GM12874 (cell line): Measurements from ENCODE around the gene SEMA3B.

Experiments
- TF ChIP-seq, protein P1 (sequence below): IDR thresholded peaks from 2 replicates; pipeline ENCODE4 v1.5.1; 2011; ENCODE audit warnings: low read depth, mild to moderate bottlenecking, control low read depth, low read length, moderate library complexity; ENCODE audit not compliant: insufficient read depth

SEMA3B gene

GRCh38 chr3:50246517-50246954 lies 22.4 kb upstream of the SEMA3B start:
- TF ChIP-seq, protein P1, sequence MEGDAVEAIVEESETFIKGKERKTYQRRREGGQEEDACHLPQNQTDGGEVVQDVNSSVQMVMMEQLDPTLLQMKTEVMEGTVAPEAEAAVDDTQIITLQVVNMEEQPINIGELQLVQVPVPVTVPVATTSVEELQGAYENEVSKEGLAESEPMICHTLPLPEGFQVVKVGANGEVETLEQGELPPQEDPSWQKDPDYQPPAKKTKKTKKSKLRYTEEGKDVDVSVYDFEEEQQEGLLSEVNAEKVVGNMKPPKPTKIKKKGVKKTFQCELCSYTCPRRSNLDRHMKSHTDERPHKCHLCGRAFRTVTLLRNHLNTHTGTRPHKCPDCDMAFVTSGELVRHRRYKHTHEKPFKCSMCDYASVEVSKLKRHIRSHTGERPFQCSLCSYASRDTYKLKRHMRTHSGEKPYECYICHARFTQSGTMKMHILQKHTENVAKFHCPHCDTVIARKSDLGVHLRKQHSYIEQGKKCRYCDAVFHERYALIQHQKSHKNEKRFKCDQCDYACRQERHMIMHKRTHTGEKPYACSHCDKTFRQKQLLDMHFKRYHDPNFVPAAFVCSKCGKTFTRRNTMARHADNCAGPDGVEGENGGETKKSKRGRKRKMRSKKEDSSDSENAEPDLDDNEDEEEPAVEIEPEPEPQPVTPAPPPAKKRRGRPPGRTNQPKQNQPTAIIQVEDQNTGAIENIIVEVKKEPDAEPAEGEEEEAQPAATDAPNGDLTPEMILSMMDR = no peak

GRCh38 chr3:50248387-50248786 lies 20.6 kb upstream of the SEMA3B start:
- TF ChIP-seq, protein P1 = no peak

DNA sequence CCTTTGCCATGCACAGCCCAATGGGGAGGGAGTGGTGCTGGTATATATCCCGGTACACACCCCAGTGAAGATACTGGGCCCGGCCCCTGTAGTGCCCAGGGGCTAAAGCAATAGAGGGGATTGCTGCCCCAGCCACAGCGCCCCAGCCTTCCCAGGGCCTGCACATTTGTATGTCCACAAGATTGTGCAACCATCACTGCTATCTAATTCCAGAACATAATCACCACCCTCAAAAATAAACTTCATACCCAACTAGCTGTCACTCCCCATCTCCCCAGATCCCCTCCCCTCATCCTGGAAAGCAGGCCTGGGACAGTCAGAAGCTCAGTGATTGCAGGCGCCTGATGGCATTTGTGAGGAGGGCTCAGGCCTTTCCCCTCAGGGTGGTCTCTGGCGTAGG lies 19.5 kb upstream of the SEMA3B start:
- TF ChIP-seq, protein P1 = no peak

DNA sequence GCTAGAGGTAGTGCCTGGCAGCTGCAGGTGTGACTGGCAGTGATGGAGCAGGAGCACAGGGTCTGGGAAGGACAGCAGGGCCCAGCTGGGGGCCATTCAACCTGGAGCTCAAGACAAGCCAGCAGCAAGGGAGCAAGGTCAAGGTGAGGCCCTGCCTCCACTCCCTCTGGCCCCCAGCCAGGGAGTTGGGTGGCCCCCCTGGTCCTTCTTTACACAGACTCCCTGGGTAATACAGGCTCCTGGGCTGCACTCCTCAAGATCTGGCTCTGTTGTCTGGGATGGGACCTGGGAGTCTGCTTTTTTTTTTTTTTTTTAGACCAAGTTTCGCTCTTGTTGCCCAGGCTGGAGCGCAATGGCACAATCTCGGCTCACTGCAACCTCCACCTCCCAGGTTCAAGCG lies 18.4 kb upstream of the SEMA3B start:
- TF ChIP-seq, protein P1 = no peak

- TF ChIP-seq, protein P1 = no peak
Observed at GRCh38 chr3:50251220-50251619, 17.7 kb upstream of the SEMA3B start.

DNA sequence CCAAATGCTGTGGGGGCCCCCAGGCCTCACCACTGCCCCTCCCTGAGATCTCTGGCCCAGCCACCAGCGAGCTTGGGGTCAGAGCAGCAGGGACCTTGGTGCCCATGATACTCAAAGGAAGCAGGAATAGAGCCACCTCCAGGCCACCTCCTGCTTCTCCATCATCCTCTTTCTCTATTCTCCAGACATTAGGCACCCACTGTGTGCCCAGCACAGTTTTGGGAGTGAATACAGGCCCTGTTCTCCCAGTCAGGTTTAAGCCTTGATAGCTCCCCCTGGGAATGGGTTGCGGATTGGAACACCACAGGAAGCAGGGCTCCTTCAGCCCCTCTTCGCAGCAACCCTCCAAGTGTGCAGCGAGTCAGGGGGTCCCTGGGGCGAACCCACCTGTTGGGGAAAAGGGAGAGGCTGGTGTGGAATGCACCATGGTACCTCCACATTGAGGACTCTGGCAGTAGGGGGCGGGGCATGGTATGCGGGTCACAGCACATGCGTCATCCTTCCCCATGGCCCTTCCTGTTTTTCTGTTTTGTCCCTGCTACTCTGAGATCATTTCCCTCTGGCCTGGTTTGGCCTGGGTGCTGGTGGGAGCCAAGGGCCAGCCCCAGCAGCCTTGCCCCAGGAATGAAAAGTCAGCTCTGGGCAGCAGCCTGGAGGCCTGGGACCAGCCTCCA lies 14.2 kb upstream of the SEMA3B start:
- TF ChIP-seq, protein P1 = no peak

GRCh38 chr3:50255251-50255615 lies 13.7 kb upstream of the SEMA3B start:
- TF ChIP-seq, protein P1 = no peak
